IMR-90 (cell line): Measurements from ENCODE around the gene PDRG1. TPM values are rescaled to one million over a fixed set of nuclear protein-coding genes. Genes with fewer than 3 reads are reported as not detected.

ENCODE experiments used
- ATAC-seq: fragments of 200-7000 bp; cut with Tn5 transposase; 2 replicates; pipeline ENCODE4 v1.9.1; 2020; ENCODE audit warnings: low read depth, mild to moderate bottlenecking, moderate library complexity
- BruUV-seq: library from RNA; stranded (reverse); fragments of 400-500 nt; replicated peaks from 2 replicates; lab custom pipeline; 2021; lab: Mats Ljungman, UMichigan
- CTCF ChIA-PET: fragments of 300-600 bp; formaldehyde crosslinking; extraction: SDS; loops from one replicate; lab custom pipeline; 2021; ENCODE audit warnings: antibody characterized with exemption; lab: Yijun Ruan, JAX
- POLR2A ChIA-PET: fragments of 300-600 bp; sonication (Branson Sonifier 250); formaldehyde crosslinking; loops from one replicate; lab custom pipeline; 2022; ENCODE audit warnings: antibody characterized with exemption; ENCODE audit not compliant: unreplicated experiment; lab: Charles Lee
- DNase-seq: peaks from one replicate; pipeline ENCODE4 v3.0.0; 2013
- H2AFZ ChIP-seq: replicated peaks from 2 replicates; pipeline ENCODE3; 2013; ENCODE audit warnings: low read length, mild to moderate bottlenecking; ENCODE audit not compliant: poor library complexity
- H2AK5ac ChIP-seq: 2 replicates; pipeline ENCODE4 v1.6.1; 2013; ENCODE audit warnings: low read depth, low read length, inconsistent platforms
- H2AK9ac ChIP-seq: replicated peaks from 2 replicates; pipeline ENCODE3; 2013; ENCODE audit warnings: mild to moderate bottlenecking, low read depth, low read length, moderate library complexity; ENCODE audit not compliant: poor library complexity
- H2BK120ac ChIP-seq: 2 replicates; pipeline ENCODE4 v1.6.1; 2013; ENCODE audit warnings: low read depth, low read length, inconsistent platforms
- H2BK15ac ChIP-seq: 3 replicates; pipeline ENCODE4 v1.6.1; 2013; ENCODE audit warnings: low read depth, low read length, inconsistent platforms
- H2BK20ac ChIP-seq: 2 replicates; pipeline ENCODE4 v1.6.1; 2013; ENCODE audit warnings: low read depth, mild to moderate bottlenecking, inconsistent platforms, low read length, moderate library complexity
- H2BK5ac ChIP-seq: 2 replicates; pipeline ENCODE4 v1.6.1; 2013; ENCODE audit warnings: mild to moderate bottlenecking, low read depth, low read length, inconsistent platforms; ENCODE audit not compliant: poor library complexity, severe bottlenecking
- H3K14ac ChIP-seq: replicated peaks from 2 replicates; pipeline ENCODE4 v1.6.1; 2013; ENCODE audit warnings: low read depth, low read length, inconsistent platforms
- H3K18ac ChIP-seq: 2 replicates; pipeline ENCODE4 v1.6.1; 2013; ENCODE audit warnings: low read depth, low read length, control low read depth
- H3K23ac ChIP-seq: 2 replicates; pipeline ENCODE4 v1.6.1; 2013; ENCODE audit warnings: low read depth, low read length, inconsistent platforms
- H3K27ac ChIP-seq: 2 replicates; pipeline ENCODE4 v1.5.1; 2013; ENCODE audit warnings: mild to moderate bottlenecking, control low read depth, low read length; ENCODE audit not compliant: insufficient read depth
- H3K27me3 ChIP-seq: 2 replicates; pipeline ENCODE4 v1.6.1; 2013; ENCODE audit warnings: low read length; ENCODE audit not compliant: control insufficient read depth, insufficient read depth
- H3K36me3 ChIP-seq: 2 replicates; pipeline ENCODE4 v1.6.1; 2013; ENCODE audit warnings: low read length, mixed read lengths; ENCODE audit not compliant: control insufficient read depth, insufficient read depth
- H3K4ac ChIP-seq: 2 replicates; pipeline ENCODE4 v1.6.1; 2013; ENCODE audit warnings: low read depth, low read length, inconsistent platforms
- H3K4me1 ChIP-seq: 2 replicates; pipeline ENCODE4 v1.6.1; 2013; ENCODE audit warnings: low read length, mixed read lengths; ENCODE audit not compliant: control insufficient read depth, insufficient read depth
- H3K4me2 ChIP-seq: 2 replicates; pipeline ENCODE4 v1.6.1; 2013; ENCODE audit warnings: low read depth, mild to moderate bottlenecking, control low read depth, low read length, moderate library complexity
- H3K4me3 ChIP-seq: 2 replicates; pipeline ENCODE4 v1.5.1; 2013; ENCODE audit warnings: low read depth, mild to moderate bottlenecking, control low read depth, low read length, moderate library complexity; ENCODE audit not compliant: insufficient read depth
- H3K56ac ChIP-seq: 2 replicates; pipeline ENCODE4 v1.6.1; 2013; ENCODE audit warnings: low read length, inconsistent platforms; ENCODE audit not compliant: insufficient read depth; ENCODE audit errors: extremely low read depth
- H3K79me1 ChIP-seq, 2 experiments: 2 replicates each; pipeline ENCODE4 v1.6.1; 2013; ENCODE audit warnings: low read length in 2 of 2, inconsistent platforms in 1 of 2, low read depth in 1 of 2
- H3K9ac ChIP-seq: 2 replicates; pipeline ENCODE4 v1.6.1; 2013; ENCODE audit warnings: low read depth, low read length, control low read depth
- H3K9me1 ChIP-seq: 2 replicates; pipeline ENCODE4 v1.6.1; 2013; ENCODE audit warnings: low read length, inconsistent platforms; ENCODE audit not compliant: insufficient read depth
- H3K9me3 ChIP-seq: 2 replicates; pipeline ENCODE4 v1.6.1; 2013; ENCODE audit warnings: low read length; ENCODE audit not compliant: control insufficient read depth, insufficient read depth
- H4K20me1 ChIP-seq: 2 replicates; pipeline ENCODE4 v1.6.1; 2013; ENCODE audit warnings: low read length, inconsistent platforms; ENCODE audit not compliant: insufficient read depth
- H4K5ac ChIP-seq: 2 replicates; pipeline ENCODE4 v1.6.1; 2013; ENCODE audit warnings: mild to moderate bottlenecking, low read depth, low read length, control low read depth
- H4K8ac ChIP-seq, 2 experiments: 2 replicates each; pipeline ENCODE4 v1.6.1; 2013; ENCODE audit warnings: low read depth in 2 of 2, low read length in 2 of 2, control low read depth in 1 of 2, inconsistent platforms in 1 of 2
- H4K91ac ChIP-seq: 2 replicates; pipeline ENCODE4 v1.6.1; 2013; ENCODE audit warnings: low read depth, low read length, inconsistent platforms; ENCODE audit not compliant: insufficient read depth
- BHLHE40 ChIP-seq: fragments of 150-350 bp; IDR thresholded peaks from 2 replicates; pipeline ENCODE4 v1.6.1; 2016; ENCODE audit warnings: mild to moderate bottlenecking, low read depth, low read length
- CEBPB ChIP-seq: IDR thresholded peaks from 2 replicates; pipeline ENCODE4 v1.6.1; 2012; ENCODE audit warnings: low read depth, low read length, improper control_type of control experiment
- CHD1 ChIP-seq: IDR thresholded peaks from 2 replicates; pipeline ENCODE4 v1.6.1; 2012; ENCODE audit warnings: low read depth, low read length, improper control_type of control experiment
- ELK1 ChIP-seq: fragments of 150-350 bp; IDR thresholded peaks from 2 replicates; pipeline ENCODE4 v1.6.1; 2016; ENCODE audit warnings: low read depth, mild to moderate bottlenecking, low read length, moderate library complexity, borderline replicate concordance
- FOS ChIP-seq: fragments of 150-350 bp; IDR thresholded peaks from 2 replicates; pipeline ENCODE4 v1.6.1; 2016; ENCODE audit warnings: low read depth, low read length
- MAFK ChIP-seq: IDR thresholded peaks from 2 replicates; pipeline ENCODE4 v1.6.1; 2012; ENCODE audit warnings: low read depth, low read length, improper control_type of control experiment
- MAZ ChIP-seq: IDR thresholded peaks from 2 replicates; pipeline ENCODE4 v1.6.1; 2012; ENCODE audit warnings: low read depth, mild to moderate bottlenecking, low read length, improper control_type of control experiment, moderate library complexity, borderline replicate concordance
- MXI1 ChIP-seq: IDR thresholded peaks from 2 replicates; pipeline ENCODE4 v1.6.1; 2012; ENCODE audit warnings: low read depth, mild to moderate bottlenecking, low read length, moderate library complexity, borderline replicate concordance
- NFE2L2 ChIP-seq: fragments of 150-350 bp; IDR thresholded peaks from 2 replicates; pipeline ENCODE4 v1.6.1; 2016; ENCODE audit warnings: low read depth, mild to moderate bottlenecking, low read length
- POLR2A ChIP-seq: IDR thresholded peaks from 2 replicates; pipeline ENCODE4 v1.6.1; 2012; ENCODE audit warnings: mild to moderate bottlenecking, low read depth, low read length
- RAD21 ChIP-seq: IDR thresholded peaks from 2 replicates; pipeline ENCODE4 v1.6.1; 2012; ENCODE audit warnings: low read length, improper control_type of control experiment
- RCOR1 ChIP-seq: IDR thresholded peaks from 2 replicates; pipeline ENCODE4 v1.6.1; 2012; ENCODE audit warnings: mild to moderate bottlenecking, low read length, improper control_type of control experiment; ENCODE audit not compliant: insufficient replicate concordance
- USF2 ChIP-seq: fragments of 150-350 bp; IDR thresholded peaks from 2 replicates; pipeline ENCODE4 v1.6.1; 2017; ENCODE audit warnings: mild to moderate bottlenecking, antibody characterized with exemption, low read length, low read depth
- WGBS, 2 experiments: methylation state at CpG; one replicate each; pipeline versions ENCODE4 v1.1.5 to v1.1.7; 2013; ENCODE audit warnings: missing lambda C conversion rate in 2 of 2; ENCODE audit not compliant: insufficient read length in 1 of 2; ENCODE audit errors: extremely low coverage in 2 of 2; 5-methylcytosine and 5-hydroxymethylcytosine counted together
- dilution Hi-C: fragments of 300-500 bp; cut with HindIII; formaldehyde crosslinking; loops from one replicate; pipeline ENCODE4 v1.14.3; 2018; ENCODE audit warnings: low sequenced_read_pairs; ENCODE audit not compliant: unreplicated experiment
- in situ Hi-C: fragments of 300-500 bp; cut with MboI; formaldehyde crosslinking; loops from 3 replicates; pipeline ENCODE4 v1.14.3; 2019; ENCODE audit warnings: low sequenced_read_pairs, inconsistent platforms, mixed read lengths
- intact Hi-C: fragments of 100-400 bp; cut with micrococcal nuclease; formaldehyde crosslinking; loops from 2 replicates; pipeline ENCODE4 v1.10.0; 2022
- polyA plus RNA-seq, 3 experiments: library from polyadenylated mRNA; depleted of rRNA; stranded (reverse); fragments of >200 nt; gene quantifications; 2 replicates each; pipeline ENCODE4 v1.2.3, GENCODE V29; 2012; ENCODE audit warnings: low replicate concordance in 1 of 3
- total RNA-seq: library from RNA; depleted of rRNA; stranded (reverse); fragments of >200 nt; gene quantifications from 2 replicates; pipeline ENCODE4 v1.2.3, GENCODE V29; 2012
- TF ChIP-seq, protein P1 (sequence below): conservative IDR thresholded peaks from 2 replicates; pipeline ENCODE4 v1.5.1; 2012; ENCODE audit warnings: mild to moderate bottlenecking, low read depth, low read length, improper control_type of control experiment

PDRG1 gene
- total and polyA plus RNA-seq, 2 of the 4 experiments (the other 2 are of a cell fraction) = 5.0 to 15.7 TPM

- BruUV-seq = no TSS peak
Measured at GRCh38 chr20:31930779-31931178, 21.1 kb downstream of the PDRG1 start.

More at GRCh38 chr20:31930779-31931178, 21.1 kb downstream of the PDRG1 start:
- Histone ChIP-seq H4K91ac (no peak overlapping the region), H2AK9ac (no peak overlapping the region), H2AK5ac (no peak overlapping the region), H2BK120ac (no peak overlapping the region), H3K27ac (no peak overlapping the region), H4K20me1 (no peaks in the 10 kb centered on the region), H4K5ac (no peak overlapping the region), H3K4me3 (no peak overlapping the region), H3K56ac (no peak overlapping the region), H2AFZ (peak overlapping the region; percentile 18), H2BK20ac (no peak overlapping the region), H3K9me3 (no peaks in the 10 kb centered on the region), H3K18ac (no peak overlapping the region), H3K9ac (no peak overlapping the region), H3K9me1 (no peaks in the 10 kb centered on the region), H3K14ac (no peak overlapping the region), H3K4ac (no peak overlapping the region), H2BK5ac (no peak overlapping the region), H3K36me3 (no peaks in the 10 kb centered on the region), H3K27me3 (peaks cover 18% of the 10 kb centered on the region), H3K23ac (no peak overlapping the region), H4K8ac (no peak overlapping the region), H3K79me1 (no peaks in the 10 kb centered on the region), H2BK15ac (no peak overlapping the region), H3K4me1 (no peaks in the 10 kb centered on the region), H3K4me2 (no peak overlapping the region)
- WGBS, 2 experiments = no CpG with 5 or more reads among the region's 5 CpGs
- TF ChIP-seq NFE2L2 (no peak), USF2 (no peak), MAFK (no peak), MXI1 (no peak), BHLHE40 (no peak), RAD21 (no peak), CHD1 (no peak), POLR2A (no peak), CEBPB (no peak), FOS (no peak), RCOR1 (no peak), MAZ (no peak), ELK1 (no peak)
- TF ChIP-seq, protein P1, sequence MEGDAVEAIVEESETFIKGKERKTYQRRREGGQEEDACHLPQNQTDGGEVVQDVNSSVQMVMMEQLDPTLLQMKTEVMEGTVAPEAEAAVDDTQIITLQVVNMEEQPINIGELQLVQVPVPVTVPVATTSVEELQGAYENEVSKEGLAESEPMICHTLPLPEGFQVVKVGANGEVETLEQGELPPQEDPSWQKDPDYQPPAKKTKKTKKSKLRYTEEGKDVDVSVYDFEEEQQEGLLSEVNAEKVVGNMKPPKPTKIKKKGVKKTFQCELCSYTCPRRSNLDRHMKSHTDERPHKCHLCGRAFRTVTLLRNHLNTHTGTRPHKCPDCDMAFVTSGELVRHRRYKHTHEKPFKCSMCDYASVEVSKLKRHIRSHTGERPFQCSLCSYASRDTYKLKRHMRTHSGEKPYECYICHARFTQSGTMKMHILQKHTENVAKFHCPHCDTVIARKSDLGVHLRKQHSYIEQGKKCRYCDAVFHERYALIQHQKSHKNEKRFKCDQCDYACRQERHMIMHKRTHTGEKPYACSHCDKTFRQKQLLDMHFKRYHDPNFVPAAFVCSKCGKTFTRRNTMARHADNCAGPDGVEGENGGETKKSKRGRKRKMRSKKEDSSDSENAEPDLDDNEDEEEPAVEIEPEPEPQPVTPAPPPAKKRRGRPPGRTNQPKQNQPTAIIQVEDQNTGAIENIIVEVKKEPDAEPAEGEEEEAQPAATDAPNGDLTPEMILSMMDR = no peak
- in situ Hi-C loops (no loop called here), dilution Hi-C loops (no loop called here), intact Hi-C loops (no loop called here)
- ATAC-seq = no peak
- DNase-seq = no peak
- ChIA-PET POLR2A (interaction anchor here (0.6 to 0.7 kb wide), 2 partner anchors 38 to 1559 kb away, joined by 3 to 5 read pairs; no protein-coding TSS in a partner anchor), CTCF (no interaction called here)
